22Rv1 (cell line): Measurements from ENCODE around the gene MAST4.

Experiments
- H3K27ac ChIP-seq: fragments of 450-650 bp; 2 replicates; pipeline ENCODE4 v1.5.1; 2017
- ZFX ChIP-seq: fragments of 450-650 bp; IDR thresholded peaks from 2 replicates; pipeline ENCODE4 v1.6.1; 2017; ENCODE audit warnings: antibody characterized with exemption, borderline replicate concordance
- TF ChIP-seq, protein P1 (sequence below): fragments of 450-650 bp; IDR thresholded peaks from 2 replicates; pipeline ENCODE4 v1.5.1; 2017; ENCODE audit warnings: mild to moderate bottlenecking

The MAST4 gene

GRCh38 chr5:66904189-66904588 lies 308.0 kb downstream of the MAST4 start:
- no peak overlapping the region for H3K27ac ChIP-seq
- TF ChIP-seq, protein P1, sequence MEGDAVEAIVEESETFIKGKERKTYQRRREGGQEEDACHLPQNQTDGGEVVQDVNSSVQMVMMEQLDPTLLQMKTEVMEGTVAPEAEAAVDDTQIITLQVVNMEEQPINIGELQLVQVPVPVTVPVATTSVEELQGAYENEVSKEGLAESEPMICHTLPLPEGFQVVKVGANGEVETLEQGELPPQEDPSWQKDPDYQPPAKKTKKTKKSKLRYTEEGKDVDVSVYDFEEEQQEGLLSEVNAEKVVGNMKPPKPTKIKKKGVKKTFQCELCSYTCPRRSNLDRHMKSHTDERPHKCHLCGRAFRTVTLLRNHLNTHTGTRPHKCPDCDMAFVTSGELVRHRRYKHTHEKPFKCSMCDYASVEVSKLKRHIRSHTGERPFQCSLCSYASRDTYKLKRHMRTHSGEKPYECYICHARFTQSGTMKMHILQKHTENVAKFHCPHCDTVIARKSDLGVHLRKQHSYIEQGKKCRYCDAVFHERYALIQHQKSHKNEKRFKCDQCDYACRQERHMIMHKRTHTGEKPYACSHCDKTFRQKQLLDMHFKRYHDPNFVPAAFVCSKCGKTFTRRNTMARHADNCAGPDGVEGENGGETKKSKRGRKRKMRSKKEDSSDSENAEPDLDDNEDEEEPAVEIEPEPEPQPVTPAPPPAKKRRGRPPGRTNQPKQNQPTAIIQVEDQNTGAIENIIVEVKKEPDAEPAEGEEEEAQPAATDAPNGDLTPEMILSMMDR: no peak
- no peak for TF ChIP-seq ZFX

DNA sequence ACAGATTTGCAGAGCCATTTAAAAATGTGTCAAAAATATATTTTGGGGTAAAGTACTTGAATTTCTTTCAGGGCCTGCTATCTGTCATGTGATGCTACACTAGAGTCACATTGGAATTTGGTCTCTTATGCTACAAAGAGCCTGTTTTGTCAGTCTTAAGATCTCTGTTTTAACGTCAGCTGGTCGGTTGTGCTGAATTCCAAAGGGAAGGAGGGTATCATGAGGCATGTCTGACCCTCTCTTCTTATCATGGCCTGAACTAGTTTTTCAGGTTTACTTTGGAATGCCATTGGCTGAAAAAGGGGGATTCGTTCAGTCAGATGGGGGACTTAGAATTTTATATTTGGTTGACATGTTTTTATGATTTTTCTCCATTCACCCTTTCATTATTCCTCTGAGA lies 309.8 kb downstream of the MAST4 start:
- no peak overlapping the region for H3K27ac ChIP-seq
- TF ChIP-seq ZFX: no peak
- TF ChIP-seq, protein P1: no peak

DNA sequence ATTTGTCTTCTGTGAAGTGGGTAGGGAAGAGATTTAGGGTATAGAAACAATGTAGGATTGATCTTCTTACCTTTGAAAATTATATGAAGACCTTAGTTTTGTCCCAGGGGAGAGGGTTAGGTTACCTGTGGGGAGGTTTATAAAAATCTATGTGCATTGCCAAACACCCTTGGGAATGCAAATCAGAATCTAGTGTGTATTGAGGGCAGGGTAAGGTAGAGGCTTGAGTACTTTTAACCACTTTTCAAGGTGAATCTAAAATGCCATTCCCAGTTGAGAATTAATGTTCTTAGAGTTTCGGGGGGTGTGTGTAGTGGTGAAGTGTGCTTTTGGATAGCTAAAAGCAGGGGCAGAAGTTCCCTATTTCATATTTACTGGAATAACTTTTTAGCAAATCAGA lies 312.0 kb downstream of the MAST4 start:
- TF ChIP-seq, protein P1: no peak
- TF ChIP-seq ZFX: no peak
- H3K27ac ChIP-seq: no peak overlapping the region

- no peak for TF ChIP-seq ZFX
- TF ChIP-seq, protein P1: no peak
- no peak overlapping the region for H3K27ac ChIP-seq
These were observed 313.2 kb downstream of the MAST4 start for GRCh38 chr5:66909364-66909763.

- H3K27ac ChIP-seq: no peak overlapping the region
- TF ChIP-seq, protein P1: no peak
- no peak for TF ChIP-seq ZFX
These were observed 316.6 kb downstream of the MAST4 start for GRCh38 chr5:66912787-66913186.

- no peak for TF ChIP-seq ZFX
- TF ChIP-seq, protein P1: no peak
These were observed 319.3 kb downstream of the MAST4 start for GRCh38 chr5:66915531-66915930.

GRCh38 chr5:66922881-66923280 lies 326.7 kb downstream of the MAST4 start:
- no peak for TF ChIP-seq ZFX
- TF ChIP-seq, protein P1: no peak
- no peak overlapping the region for H3K27ac ChIP-seq

More at GRCh38 chr5:66915531-66915930, 319.3 kb downstream of the MAST4 start:
- no peak overlapping the region for H3K27ac ChIP-seq
